ENCODE measurements around the gene TCHP. TPM values are rescaled to one million over a fixed set of nuclear protein-coding genes. Genes with fewer than 3 reads are reported as not detected.
A peak's percentile ranks its signal among the peaks of the same experiment; 100 is the strongest.
"Not testable (repeated sequence)": the region's sequence is repeated elsewhere in the genome, so short reads cannot be mapped to it uniquely, and the experiment has no call there.

TCHP gene
- total RNA-seq, 1 donor from 2014 or later: 15.0 TPM

DNA sequence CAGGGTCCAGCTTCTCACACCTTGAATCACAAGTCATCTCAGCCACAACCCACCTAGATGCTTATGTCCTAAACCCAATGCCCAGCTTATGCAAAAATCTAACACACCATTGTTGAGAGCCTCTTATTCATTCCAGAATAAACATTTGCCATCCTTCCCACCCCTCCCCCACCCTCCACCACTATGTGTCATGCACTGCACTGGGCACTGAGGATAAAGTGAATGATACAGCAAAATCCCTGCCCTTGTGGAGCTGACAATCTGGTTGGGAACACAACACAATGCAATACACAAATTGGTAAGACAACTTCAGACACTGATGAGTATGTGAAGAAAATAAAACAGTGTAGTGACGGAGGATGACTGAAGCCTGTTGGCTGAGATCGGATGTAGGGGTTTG, 18.3 kb upstream of the TCHP start:
- H3K36me3 ChIP-seq (ENCODE audit: control insufficient read depth, insufficient read depth, low read length): no peaks in the 10 kb centered on the region
- no peaks in the 10 kb centered on the region for H3K27me3 ChIP-seq (ENCODE audit: control insufficient read depth, insufficient read depth, low read length)
- TF ChIP-seq, protein P1, sequence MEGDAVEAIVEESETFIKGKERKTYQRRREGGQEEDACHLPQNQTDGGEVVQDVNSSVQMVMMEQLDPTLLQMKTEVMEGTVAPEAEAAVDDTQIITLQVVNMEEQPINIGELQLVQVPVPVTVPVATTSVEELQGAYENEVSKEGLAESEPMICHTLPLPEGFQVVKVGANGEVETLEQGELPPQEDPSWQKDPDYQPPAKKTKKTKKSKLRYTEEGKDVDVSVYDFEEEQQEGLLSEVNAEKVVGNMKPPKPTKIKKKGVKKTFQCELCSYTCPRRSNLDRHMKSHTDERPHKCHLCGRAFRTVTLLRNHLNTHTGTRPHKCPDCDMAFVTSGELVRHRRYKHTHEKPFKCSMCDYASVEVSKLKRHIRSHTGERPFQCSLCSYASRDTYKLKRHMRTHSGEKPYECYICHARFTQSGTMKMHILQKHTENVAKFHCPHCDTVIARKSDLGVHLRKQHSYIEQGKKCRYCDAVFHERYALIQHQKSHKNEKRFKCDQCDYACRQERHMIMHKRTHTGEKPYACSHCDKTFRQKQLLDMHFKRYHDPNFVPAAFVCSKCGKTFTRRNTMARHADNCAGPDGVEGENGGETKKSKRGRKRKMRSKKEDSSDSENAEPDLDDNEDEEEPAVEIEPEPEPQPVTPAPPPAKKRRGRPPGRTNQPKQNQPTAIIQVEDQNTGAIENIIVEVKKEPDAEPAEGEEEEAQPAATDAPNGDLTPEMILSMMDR (IDR thresholded peaks at IDR 0.05; ENCODE audit: insufficient read depth, low read length, poor library complexity, severe bottlenecking): no peak
- no peak for DNase-seq (ENCODE audit: low read depth)
- H3K4me3 ChIP-seq (ENCODE audit: low read depth, low read length): no peak overlapping the region

DNA sequence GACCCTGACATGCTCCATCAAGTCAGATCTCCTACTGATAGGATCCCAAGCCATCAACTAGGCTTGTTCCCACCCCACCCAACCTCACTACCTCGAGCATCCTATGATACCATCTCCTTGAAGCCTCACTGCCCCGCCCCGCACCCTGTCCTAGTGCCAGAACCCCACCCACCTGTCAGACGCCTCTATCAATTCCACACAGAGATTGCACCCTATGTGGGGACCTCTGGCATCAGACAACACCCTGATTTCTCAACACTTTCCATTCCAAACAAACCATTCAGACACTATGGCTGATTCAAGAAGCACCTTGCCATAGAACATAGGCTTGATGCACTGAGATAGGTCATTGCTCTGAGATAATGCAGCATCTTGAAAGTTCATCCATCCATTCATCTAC, 16.6 kb upstream of the TCHP start:
- Histone ChIP-seq H3K27me3 (ENCODE audit: control insufficient read depth, insufficient read depth, low read length) (no peaks in the 10 kb centered on the region), H3K36me3 (ENCODE audit: control insufficient read depth, insufficient read depth, low read length) (no peaks in the 10 kb centered on the region), H3K4me3 (ENCODE audit: low read depth, low read length) (no peak overlapping the region)
- TF ChIP-seq, protein P1 (IDR thresholded peaks at IDR 0.05; ENCODE audit: insufficient read depth, low read length, poor library complexity, severe bottlenecking): no peak
- DNase-seq (ENCODE audit: low read depth): no peak

DNA sequence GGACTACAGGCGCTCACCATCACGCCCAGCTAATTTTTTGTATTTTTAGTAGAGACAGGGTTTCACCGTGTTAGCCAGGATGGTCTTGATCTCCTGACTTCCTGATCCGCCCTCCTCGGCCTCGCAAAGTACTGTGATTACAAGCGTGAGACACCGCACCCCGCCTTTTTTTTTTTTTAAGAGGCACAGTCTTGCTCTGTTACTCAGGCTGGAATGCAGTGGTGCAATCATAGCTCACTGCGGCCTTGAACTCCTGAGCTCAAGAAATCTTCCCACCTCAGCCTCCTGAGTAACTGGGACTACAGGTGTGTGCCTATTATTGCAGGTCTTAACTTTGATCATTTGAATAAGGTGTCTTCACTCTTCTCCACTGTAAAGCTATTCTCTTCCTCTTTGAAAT, 14.5 kb upstream of the TCHP start:
- H3K36me3 ChIP-seq (ENCODE audit: control insufficient read depth, insufficient read depth, low read length): no peaks in the 10 kb centered on the region
- no peak overlapping the region for H3K4me3 ChIP-seq (ENCODE audit: low read depth, low read length)
- TF ChIP-seq, protein P1 (IDR thresholded peaks at IDR 0.05; ENCODE audit: insufficient read depth, low read length, poor library complexity, severe bottlenecking): no peak
- H3K27me3 ChIP-seq (ENCODE audit: control insufficient read depth, insufficient read depth, low read length): no peaks in the 10 kb centered on the region
- DNase-seq (ENCODE audit: low read depth): no peak

DNA sequence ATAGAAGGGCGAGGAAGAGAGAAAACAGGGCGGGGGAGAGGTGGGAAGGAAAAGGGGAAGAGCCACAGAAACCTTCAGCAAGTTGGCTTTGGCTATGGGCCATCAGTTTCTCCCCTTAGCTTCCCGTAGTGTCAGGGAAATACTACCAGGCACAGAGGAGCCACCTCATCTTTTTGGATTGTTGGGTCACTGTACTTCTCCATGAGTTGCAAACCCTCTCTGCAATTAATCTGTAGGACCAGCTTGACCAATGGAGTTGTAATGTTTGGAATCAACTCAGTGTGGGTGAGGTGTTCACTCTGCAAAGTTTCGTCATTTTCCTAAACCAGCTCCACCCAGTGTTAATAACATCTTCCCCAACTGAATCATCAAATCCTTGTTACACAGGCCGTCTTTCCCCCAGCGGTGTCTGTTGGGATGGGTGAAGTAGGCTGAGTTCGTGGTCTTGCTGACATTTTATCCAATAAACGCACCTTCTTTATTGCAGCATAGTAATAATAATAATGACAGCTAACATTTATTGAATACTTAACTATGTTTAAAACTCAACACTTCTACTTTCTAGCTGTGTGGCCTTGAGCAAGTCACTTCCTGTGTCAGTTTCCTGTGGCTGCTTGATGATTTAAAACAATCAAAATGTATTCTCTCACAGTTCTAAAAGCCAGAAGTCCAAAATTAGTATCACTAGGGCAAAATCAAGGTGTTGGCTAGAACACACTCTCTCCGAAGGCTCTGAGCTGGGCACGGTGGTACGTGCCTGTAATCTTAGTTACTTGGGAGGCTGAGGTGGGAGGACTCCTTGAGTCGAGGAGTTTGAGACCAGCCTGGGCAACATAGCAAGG, 11.7 kb upstream of the TCHP start:
- Histone ChIP-seq H3K27me3 (ENCODE audit: control insufficient read depth, insufficient read depth, low read length) (no peaks in the 10 kb centered on the region), H3K36me3 (ENCODE audit: control insufficient read depth, insufficient read depth, low read length) (no peaks in the 10 kb centered on the region), H3K4me3 (ENCODE audit: low read depth, low read length) (no peak overlapping the region)
- TF ChIP-seq, protein P1 (IDR thresholded peaks at IDR 0.05; ENCODE audit: insufficient read depth, low read length, poor library complexity, severe bottlenecking): no peak
- DNase-seq (ENCODE audit: low read depth): peak; percentile 45

DNA sequence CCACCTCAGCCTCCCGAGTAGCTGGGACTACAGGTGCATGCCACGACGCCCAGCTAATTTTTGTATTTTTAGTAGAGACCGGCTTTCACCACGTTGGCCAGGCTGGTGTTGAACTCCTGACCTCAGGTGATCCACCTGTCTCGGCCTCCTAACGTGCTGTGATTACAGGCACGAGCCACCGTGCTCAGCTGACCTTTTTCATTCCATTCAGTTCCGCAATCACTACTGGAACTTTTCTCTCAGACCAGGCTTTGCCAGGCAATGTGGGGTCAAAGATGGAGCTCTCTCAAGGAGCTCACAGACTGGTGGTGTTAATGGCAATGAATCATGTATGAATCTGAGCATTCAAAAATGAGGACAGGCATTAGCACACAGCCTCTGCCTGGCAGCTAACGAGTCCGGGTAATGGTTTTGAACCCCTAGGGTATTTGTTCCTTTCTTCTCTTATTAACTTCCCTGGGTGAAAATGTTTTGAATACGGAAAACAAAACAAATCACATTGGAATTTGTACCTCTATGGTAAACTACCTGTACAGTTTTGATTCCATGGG, 9.4 kb upstream of the TCHP start:
- no peaks in the 10 kb centered on the region for H3K27me3 ChIP-seq (ENCODE audit: control insufficient read depth, insufficient read depth, low read length)
- TF ChIP-seq, protein P1 (IDR thresholded peaks at IDR 0.05; ENCODE audit: insufficient read depth, low read length, poor library complexity, severe bottlenecking): no peak
- no peak for DNase-seq (ENCODE audit: low read depth)
- H3K36me3 ChIP-seq (ENCODE audit: control insufficient read depth, insufficient read depth, low read length): no peaks in the 10 kb centered on the region
- no peak overlapping the region for H3K4me3 ChIP-seq (ENCODE audit: low read depth, low read length)

DNA sequence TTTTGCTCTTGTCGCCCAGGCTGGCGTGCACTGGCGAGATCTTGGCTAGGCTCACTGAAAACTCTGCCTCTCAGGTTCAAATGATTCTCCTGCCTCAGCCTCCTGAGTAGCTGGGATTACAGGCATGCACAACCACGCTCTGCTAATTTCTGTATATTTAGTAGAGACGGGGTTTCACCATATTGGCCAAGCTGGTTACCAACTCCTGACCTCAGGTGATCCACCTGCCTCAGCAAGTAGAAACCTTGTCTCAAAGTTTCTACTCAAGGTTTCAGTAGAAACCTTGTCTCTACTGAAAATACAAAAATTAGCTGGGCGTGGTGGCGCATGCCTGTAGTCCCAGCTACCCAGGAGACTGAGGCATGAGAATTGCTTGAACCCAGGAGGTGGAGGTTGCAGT, 8.3 kb upstream of the TCHP start:
- not testable (repeated sequence) for H3K4me3 ChIP-seq (ENCODE audit: low read depth, low read length); DNase-seq (ENCODE audit: low read depth); H3K36me3 ChIP-seq (ENCODE audit: control insufficient read depth, insufficient read depth, low read length); H3K27me3 ChIP-seq (ENCODE audit: control insufficient read depth, insufficient read depth, low read length)

All from kidney epithelial cell (primary cell).